ENCODE results near the gene LRRK2.

DNA sequence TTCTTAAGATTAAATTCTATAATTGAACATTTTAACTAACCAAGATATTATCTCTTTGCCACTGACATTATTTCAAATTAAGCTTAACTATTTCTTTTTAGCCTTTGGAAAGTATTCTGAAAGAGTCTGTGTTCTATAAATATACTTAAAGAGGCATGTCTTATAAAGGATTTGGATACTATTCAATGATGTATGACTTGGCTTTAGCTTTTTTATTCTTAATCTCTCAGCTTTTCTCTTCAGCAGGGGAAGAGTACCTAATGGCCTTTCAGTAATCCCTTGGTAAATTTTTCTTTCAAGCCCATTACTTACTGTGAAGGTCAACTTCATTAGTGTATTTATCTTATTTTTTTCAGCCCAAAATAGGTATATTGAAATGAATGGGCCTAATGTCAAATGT, 113.8 kb downstream of the LRRK2 start:
- TF ChIP-seq, protein P1, sequence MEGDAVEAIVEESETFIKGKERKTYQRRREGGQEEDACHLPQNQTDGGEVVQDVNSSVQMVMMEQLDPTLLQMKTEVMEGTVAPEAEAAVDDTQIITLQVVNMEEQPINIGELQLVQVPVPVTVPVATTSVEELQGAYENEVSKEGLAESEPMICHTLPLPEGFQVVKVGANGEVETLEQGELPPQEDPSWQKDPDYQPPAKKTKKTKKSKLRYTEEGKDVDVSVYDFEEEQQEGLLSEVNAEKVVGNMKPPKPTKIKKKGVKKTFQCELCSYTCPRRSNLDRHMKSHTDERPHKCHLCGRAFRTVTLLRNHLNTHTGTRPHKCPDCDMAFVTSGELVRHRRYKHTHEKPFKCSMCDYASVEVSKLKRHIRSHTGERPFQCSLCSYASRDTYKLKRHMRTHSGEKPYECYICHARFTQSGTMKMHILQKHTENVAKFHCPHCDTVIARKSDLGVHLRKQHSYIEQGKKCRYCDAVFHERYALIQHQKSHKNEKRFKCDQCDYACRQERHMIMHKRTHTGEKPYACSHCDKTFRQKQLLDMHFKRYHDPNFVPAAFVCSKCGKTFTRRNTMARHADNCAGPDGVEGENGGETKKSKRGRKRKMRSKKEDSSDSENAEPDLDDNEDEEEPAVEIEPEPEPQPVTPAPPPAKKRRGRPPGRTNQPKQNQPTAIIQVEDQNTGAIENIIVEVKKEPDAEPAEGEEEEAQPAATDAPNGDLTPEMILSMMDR (conservative IDR thresholded peaks at IDR 0.05; ENCODE audit: low read depth in 2 of 2) = no peak
- TF ChIP-seq POLR2AphosphoS5 (IDR thresholded peaks at IDR 0.05; ENCODE audit: low read depth) = no peak
- no peak for TF ChIP-seq CREB1 (CRISPR knock-in tag; IDR thresholded peaks at IDR 0.05; ENCODE audit: low read depth)
- TF ChIP-seq EZH2phosphoT487 (IDR thresholded peaks at IDR 0.05; ENCODE audit: unreplicated experiment) = no peak
- no peak for TF ChIP-seq EZH2 (IDR thresholded peaks at IDR 0.05; ENCODE audit: low read depth, unreplicated experiment)
- TF ChIP-seq, protein P2, sequence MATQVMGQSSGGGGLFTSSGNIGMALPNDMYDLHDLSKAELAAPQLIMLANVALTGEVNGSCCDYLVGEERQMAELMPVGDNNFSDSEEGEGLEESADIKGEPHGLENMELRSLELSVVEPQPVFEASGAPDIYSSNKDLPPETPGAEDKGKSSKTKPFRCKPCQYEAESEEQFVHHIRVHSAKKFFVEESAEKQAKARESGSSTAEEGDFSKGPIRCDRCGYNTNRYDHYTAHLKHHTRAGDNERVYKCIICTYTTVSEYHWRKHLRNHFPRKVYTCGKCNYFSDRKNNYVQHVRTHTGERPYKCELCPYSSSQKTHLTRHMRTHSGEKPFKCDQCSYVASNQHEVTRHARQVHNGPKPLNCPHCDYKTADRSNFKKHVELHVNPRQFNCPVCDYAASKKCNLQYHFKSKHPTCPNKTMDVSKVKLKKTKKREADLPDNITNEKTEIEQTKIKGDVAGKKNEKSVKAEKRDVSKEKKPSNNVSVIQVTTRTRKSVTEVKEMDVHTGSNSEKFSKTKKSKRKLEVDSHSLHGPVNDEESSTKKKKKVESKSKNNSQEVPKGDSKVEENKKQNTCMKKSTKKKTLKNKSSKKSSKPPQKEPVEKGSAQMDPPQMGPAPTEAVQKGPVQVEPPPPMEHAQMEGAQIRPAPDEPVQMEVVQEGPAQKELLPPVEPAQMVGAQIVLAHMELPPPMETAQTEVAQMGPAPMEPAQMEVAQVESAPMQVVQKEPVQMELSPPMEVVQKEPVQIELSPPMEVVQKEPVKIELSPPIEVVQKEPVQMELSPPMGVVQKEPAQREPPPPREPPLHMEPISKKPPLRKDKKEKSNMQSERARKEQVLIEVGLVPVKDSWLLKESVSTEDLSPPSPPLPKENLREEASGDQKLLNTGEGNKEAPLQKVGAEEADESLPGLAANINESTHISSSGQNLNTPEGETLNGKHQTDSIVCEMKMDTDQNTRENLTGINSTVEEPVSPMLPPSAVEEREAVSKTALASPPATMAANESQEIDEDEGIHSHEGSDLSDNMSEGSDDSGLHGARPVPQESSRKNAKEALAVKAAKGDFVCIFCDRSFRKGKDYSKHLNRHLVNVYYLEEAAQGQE (IDR thresholded peaks at IDR 0.05; ENCODE audit: unreplicated experiment) = no peak
- no peak for TF ChIP-seq JUNB (IDR thresholded peaks at IDR 0.05; ENCODE audit: unreplicated experiment)
- TF ChIP-seq, protein P3, sequence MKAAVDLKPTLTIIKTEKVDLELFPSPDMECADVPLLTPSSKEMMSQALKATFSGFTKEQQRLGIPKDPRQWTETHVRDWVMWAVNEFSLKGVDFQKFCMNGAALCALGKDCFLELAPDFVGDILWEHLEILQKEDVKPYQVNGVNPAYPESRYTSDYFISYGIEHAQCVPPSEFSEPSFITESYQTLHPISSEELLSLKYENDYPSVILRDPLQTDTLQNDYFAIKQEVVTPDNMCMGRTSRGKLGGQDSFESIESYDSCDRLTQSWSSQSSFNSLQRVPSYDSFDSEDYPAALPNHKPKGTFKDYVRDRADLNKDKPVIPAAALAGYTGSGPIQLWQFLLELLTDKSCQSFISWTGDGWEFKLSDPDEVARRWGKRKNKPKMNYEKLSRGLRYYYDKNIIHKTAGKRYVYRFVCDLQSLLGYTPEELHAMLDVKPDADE (IDR thresholded peaks at IDR 0.05) = no peak
- TF ChIP-seq NANOG (IDR thresholded peaks at IDR 0.05; ENCODE audit: borderline replicate concordance) = no peak

Measured in GM23338 (cell line).